CD4-positive, alpha-beta T cell treated with Interleukin-6 at 100 ng/mL for 8 hours (primary cell): ENCODE results near the gene ASB18.
"Not testable (repeated sequence)": the region's sequence is repeated elsewhere in the genome, so short reads cannot be mapped to it uniquely, and the experiment has no call there.

ENCODE experiments used
- DNase-seq: peaks from one replicate; pipeline ENCODE4 v3.0.0-alpha.2; 2020; ENCODE audit warnings: mixed read lengths, low spot score

The ASB18 gene

GRCh38 chr2:236286873-236287545, 22.8 kb upstream of the ASB18 start:
- no peak for DNase-seq

DNA sequence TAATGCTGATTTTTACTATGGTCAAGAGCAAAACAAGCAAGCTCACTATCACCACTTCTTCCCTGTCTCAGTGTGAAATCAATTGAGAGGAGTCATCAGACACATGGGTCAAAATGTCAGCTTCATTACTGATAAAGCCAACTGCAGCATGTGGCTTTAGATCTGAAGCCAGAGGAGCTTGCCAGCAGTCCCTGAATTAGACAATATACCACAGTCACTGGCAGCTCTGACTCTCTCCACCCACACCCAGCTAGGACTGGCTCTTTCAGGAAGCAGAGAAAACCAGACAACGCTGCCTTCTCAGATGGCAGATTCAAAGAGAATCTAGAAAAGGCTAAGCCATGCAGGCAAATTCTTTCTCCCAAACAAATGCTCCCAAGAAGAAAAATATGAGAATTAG, 20.0 kb upstream of the ASB18 start:
- no peak for DNase-seq

DNA sequence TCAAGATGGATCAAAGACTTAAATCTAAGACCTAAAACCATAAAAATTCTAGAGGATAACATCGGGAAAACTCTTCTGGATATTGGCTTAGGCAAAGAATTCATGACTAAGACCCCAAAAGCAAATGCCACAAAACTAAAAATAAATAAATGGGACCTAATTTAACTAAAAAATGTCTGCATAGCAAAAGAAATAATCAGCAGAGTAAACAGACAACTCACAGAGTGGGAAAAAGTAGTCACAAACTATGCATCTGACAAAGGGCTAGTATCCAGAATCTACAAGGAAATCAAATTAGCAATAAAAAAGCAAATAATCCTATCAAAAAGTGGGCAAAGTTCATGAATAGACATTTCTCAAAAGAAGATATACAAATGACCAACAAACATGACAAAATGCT, 18.2 kb upstream of the ASB18 start:
- no peak for DNase-seq

GRCh38 chr2:236281423-236281822, 17.2 kb upstream of the ASB18 start:
- no peak for DNase-seq

DNA sequence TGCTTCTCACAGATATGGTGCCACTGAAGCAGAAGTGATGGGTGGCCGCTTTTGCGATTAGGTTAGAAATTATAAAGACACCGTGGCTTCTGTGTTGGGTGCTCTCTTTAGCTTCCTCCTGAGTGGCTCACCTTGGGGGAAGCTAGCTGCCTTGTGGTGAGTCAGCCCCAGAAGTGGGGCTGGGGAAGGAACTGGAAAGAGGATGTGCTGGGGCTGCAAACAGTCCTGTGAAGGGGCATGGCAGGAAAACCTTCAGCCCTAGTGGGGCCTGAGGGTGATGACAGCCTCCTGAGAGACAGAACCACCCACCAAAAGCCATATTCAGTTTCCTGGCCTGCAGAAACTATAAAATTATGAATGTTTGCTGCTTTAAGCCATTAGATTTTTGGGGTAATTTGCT, 8.9 kb upstream of the ASB18 start:
- no peak for DNase-seq

DNA sequence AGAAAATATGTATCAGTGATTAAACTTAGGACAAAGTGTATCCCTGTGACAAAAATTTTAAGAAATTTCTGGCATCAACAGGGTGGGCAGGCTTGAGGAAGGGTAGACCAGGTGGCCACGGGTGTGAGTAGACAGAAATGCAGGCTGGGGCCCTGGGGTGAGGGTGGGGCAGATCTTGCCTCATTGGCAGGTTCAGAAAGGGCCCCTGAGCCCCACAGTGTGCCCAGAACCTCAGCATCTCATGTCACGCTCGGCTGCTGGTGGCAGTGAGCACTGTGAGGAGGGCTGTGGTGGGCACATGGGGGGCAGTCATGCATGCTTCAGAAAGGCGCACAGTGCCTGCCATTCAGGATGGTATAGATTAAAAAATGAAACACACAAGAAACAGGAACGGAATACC, 7.6 kb upstream of the ASB18 start:
- no peak for DNase-seq

DNA sequence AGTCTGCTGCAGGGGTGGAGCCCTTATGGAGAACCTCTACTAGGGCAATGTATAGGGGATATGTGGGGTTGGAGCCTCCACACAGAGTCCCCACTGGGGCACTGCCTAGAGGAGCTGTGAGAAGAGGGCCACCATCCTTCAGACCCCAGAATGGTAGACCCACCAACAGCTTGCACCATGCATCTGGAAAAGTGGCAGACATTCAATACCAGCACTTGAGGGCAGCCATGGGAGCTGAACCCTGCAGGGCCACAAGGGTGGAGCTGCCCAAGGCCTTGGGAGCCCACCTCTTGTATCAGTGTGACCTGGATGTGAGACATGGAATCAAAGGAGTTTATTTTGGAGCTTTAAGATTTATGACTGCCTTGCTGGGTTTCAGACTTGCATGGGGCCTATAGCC, 5.7 kb upstream of the ASB18 start:
- not testable (repeated sequence) for DNase-seq

DNA sequence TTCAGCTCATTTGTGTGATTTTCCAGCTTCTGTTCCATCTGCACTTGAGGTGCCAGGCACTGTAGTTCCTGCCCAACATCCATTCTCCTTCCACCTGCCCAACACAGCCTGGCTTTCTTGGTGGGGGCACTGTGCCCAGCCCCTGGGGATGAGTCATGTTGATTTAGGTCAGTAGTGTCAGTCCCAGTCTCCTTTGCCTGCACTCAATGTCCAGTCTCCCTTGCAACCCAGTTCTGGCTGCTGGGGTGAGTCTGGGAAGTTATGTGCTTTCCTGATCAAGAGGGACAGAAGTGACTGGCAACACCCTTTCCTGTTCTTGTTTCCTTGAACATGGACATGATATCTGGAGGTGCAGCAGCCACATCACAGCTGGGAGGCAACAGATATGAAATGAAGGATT, 1.5 kb upstream of the ASB18 start:
- DNase-seq: no peak

DNA sequence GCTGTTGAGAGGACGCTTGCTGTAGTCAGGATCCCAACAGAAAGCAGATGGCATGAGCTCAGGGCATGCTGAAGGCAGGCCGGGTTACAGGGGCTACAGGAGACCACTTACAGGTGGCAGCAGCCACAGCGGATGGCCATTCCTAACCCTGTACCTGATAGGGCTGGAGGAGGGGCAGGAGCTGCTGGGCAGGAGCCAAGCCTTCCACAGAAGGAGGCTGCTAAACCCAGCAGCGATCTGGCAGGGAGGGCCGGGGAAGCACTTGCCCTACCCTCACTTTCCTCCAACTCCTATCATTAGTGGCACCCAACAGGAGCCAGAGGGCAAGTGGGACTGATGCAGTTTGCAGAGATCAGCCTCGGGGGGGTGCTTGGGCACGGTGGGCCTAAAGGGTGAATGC, 2.0 kb downstream of the ASB18 start:
- DNase-seq: no peak

DNA sequence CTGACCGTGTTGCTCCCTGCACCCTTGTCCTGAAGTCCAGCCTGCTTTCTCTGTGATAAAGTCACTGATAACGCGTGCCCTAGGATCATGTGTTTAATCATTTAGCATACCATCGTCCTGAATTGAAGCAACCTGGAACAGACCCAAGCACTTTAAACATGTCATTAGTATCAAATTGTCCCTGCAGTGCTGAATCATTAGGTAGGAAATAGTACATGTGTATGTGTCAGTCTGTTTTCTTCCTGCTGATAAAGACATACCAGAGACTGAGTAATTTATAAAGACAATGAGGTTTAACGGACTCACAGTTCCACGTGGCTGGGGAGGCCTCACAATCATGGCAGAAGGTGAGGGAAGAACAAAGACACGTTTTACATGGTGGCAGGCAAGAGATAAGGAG, 2.8 kb downstream of the ASB18 start:
- DNase-seq: no peak

DNA sequence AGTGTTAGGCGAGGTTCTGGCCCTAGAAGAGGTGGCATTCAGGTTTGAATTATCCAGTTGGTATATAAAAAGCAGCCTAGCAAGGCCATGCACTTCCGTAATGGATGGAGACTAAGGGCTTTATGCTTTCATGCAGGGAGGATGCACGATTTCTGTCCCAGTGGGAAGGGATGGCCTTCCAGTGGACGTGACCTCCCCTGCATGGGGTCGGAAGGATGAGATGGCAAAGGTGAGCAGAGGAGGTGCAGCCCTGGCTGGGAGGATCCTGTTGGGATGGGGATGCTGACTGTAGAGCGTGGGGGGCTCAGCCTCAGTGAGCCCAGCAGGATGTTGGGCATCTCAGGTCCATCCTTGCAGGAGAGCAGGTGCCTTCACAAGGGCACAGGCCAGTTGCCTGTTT, 4.8 kb downstream of the ASB18 start:
- no peak for DNase-seq

- DNase-seq: no peak
Observed at GRCh38 chr2:236257575-236257974, 6.6 kb downstream of the ASB18 start.

- DNase-seq: no peak
Observed at GRCh38 chr2:236257136-236257535, 7.1 kb downstream of the ASB18 start.

DNA sequence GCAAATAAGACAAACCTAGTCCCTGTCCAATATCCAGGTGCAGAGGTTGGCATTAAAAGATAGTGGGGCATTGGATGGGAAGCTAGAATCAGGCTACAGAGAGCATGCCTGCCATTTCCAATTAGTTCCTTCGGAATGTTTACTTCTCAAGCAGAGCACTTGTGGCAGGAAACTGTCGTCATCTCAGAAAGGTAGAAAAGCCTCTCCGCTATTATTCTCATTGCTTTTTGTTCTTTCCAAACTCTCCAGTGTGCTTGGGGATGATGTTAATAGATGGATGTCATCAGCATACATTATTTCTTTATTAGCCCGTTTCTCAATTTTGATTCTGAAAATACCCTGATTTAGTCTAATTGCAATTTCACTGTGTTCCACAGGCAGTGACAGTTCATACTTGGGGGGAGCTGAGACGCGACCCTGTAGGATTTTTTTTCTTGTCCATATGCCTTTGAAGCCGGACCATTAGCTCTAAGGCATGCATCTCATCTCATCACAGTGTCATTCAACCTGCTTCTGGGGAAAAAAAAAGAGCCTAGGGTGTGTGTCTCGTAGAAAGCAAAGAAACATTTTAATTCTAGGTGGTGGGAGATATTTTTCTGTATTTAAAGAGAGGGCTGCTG, 7.7 kb downstream of the ASB18 start:
- no peak for DNase-seq

GRCh38 chr2:236254674-236255073, 9.5 kb downstream of the ASB18 start:
- DNase-seq: no peak

GRCh38 chr2:236254001-236254400, 10.2 kb downstream of the ASB18 start:
- no peak for DNase-seq

DNA sequence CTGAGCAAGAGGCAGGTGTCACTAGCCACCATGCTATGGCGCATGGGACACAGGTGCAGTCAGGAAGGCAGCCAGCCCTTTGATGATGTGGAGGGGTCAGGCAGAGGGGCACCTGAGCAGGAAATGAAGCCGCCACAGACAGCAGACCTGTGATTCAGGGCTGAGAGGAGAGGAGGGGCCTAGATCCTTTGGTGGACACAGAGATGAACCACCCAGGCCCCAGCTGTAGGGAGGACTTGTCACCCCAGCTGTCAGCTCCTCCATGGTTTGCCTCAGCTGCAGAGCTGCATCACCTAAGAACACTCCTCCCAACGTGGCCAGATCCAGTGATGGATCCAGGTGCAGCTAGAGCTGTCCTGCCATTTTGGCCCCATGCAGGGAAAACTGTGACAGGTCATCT, 11.6 kb downstream of the ASB18 start:
- no peak for DNase-seq

- DNase-seq: no peak
Observed at GRCh38 chr2:236250909-236251579, 13.2 kb downstream of the ASB18 start.

GRCh38 chr2:236250286-236250685, 13.9 kb downstream of the ASB18 start:
- no peak for DNase-seq

GRCh38 chr2:236249066-236249465, 15.1 kb downstream of the ASB18 start:
- DNase-seq: no peak

DNA sequence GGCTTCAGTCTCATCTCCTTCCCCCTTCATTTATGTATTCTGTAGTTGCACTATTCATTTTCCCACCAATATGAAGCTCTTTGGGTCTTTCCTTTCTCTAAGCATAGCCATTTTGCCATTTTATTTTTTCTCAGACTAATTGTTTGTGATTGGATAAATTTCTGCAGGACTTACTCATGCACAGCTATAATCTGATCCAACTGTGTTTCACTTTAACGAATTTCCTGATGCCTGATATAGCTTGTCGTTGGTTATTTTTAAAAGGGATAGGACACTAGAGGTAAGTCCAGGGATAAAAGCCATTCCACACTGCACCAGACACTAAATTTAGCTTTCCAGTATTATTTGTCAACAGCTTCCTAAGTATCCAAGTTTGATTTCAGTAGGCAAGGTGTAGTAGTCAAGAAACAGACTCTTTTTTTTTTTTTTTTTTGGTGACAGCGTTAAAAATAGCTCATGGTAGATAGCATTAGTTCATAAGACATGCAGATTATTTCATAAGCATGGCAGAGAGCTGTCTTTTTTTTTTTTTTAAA, 17.4 kb downstream of the ASB18 start:
- DNase-seq: no peak

GRCh38 chr2:236244256-236244655, 19.9 kb downstream of the ASB18 start:
- no peak for DNase-seq

- DNase-seq: no peak
Observed at GRCh38 chr2:236242057-236242495, 22.1 kb downstream of the ASB18 start.
